ENCODE results near the gene ATP1A2.
"Not testable (repeated sequence)": the region's sequence is repeated elsewhere in the genome, so short reads cannot be mapped to it uniquely, and the experiment has no call there.

ATP1A2 gene

GRCh38 chr1:160101717-160102522 lies 13.6 kb upstream of the ATP1A2 start:
- no peak for DNase-seq

- DNase-seq = no peak
Measured at GRCh38 chr1:160103658-160104408, 11.7 kb upstream of the ATP1A2 start.

GRCh38 chr1:160104486-160104885 lies 11.1 kb upstream of the ATP1A2 start:
- peak in 1 of 2 donors; percentile 22 for DNase-seq

- DNase-seq = no peak
Measured at GRCh38 chr1:160105155-160105554, 10.4 kb upstream of the ATP1A2 start.

GRCh38 chr1:160107512-160107911 lies 8.0 kb upstream of the ATP1A2 start:
- DNase-seq = no peak

GRCh38 chr1:160108888-160109662 lies 6.5 kb upstream of the ATP1A2 start:
- peak; percentile 34 for DNase-seq

- no peak for DNase-seq
Measured at GRCh38 chr1:160109686-160110085, 5.9 kb upstream of the ATP1A2 start.

GRCh38 chr1:160111462-160111861 lies 4.1 kb upstream of the ATP1A2 start:
- not testable (repeated sequence) for DNase-seq

GRCh38 chr1:160112357-160112756 lies 3.2 kb upstream of the ATP1A2 start:
- no peak for DNase-seq

GRCh38 chr1:160113407-160113806 lies 2.2 kb upstream of the ATP1A2 start:
- no peak for DNase-seq

- DNase-seq = no peak
Measured at GRCh38 chr1:160114085-160114484, 1.5 kb upstream of the ATP1A2 start.

- DNase-seq = no peak
Measured at GRCh38 chr1:160116283-160117147, 956 bp downstream of the ATP1A2 start.

GRCh38 chr1:160117300-160117699 lies 1.7 kb downstream of the ATP1A2 start:
- DNase-seq = no peak

GRCh38 chr1:160117709-160118183 lies 2.2 kb downstream of the ATP1A2 start:
- no peak for DNase-seq

GRCh38 chr1:160118928-160119327 lies 3.4 kb downstream of the ATP1A2 start:
- DNase-seq = no peak

- DNase-seq = no peak
Measured at GRCh38 chr1:160120797-160121196, 5.2 kb downstream of the ATP1A2 start.

- no peak for DNase-seq
Measured at GRCh38 chr1:160121388-160121787, 5.8 kb downstream of the ATP1A2 start.

- no peak for DNase-seq
Measured at GRCh38 chr1:160122978-160123495, 7.5 kb downstream of the ATP1A2 start.

- DNase-seq = no peak
Measured at GRCh38 chr1:160123726-160124125, 8.2 kb downstream of the ATP1A2 start.

- no peak for DNase-seq
Measured at GRCh38 chr1:160124705-160125478, 9.3 kb downstream of the ATP1A2 start.

GRCh38 chr1:160125746-160126145 lies 10.2 kb downstream of the ATP1A2 start:
- no peak for DNase-seq

Measured in CD4-positive, alpha-beta T cell treated with Interleukin-1 beta for 1 hour (primary cell).